ENCODE data around the gene ACP2.
"Not testable (repeated sequence)": the region's sequence is repeated elsewhere in the genome, so short reads cannot be mapped to it uniquely, and the experiment has no call there.

ACP2 gene

DNA sequence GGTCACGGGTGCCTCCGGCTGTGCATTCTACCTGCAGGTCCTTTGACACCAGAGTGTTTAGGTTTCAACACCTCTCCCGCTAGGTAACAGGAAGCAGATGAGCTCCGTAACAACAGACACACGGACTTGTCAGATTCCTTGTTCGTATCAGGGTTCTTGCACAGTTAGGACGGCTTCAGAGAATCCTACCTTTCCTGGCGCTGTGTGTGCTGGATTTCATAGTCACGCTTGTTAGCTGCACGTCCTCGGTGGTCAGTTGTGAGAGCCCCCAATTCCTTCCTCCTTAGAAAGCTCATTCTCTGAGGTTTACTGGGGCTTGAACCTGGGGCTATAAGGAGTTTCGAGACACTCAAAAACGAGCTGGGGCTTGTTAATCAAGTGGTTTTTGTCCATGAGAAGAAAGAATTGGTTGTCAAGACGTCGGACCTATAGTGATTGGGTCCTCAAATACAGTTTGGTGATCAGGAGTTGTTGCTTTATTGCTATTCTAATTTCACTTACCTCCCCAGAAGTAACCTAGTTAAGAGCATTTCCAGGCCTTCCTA is 33.2 kb downstream of the ACP2 start:
- TF ChIP-seq ZFX (IDR thresholded peaks at IDR 0.05; ENCODE audit: borderline replicate concordance) = no peak
- TF ChIP-seq, protein P1, sequence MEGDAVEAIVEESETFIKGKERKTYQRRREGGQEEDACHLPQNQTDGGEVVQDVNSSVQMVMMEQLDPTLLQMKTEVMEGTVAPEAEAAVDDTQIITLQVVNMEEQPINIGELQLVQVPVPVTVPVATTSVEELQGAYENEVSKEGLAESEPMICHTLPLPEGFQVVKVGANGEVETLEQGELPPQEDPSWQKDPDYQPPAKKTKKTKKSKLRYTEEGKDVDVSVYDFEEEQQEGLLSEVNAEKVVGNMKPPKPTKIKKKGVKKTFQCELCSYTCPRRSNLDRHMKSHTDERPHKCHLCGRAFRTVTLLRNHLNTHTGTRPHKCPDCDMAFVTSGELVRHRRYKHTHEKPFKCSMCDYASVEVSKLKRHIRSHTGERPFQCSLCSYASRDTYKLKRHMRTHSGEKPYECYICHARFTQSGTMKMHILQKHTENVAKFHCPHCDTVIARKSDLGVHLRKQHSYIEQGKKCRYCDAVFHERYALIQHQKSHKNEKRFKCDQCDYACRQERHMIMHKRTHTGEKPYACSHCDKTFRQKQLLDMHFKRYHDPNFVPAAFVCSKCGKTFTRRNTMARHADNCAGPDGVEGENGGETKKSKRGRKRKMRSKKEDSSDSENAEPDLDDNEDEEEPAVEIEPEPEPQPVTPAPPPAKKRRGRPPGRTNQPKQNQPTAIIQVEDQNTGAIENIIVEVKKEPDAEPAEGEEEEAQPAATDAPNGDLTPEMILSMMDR (IDR thresholded peaks at IDR 0.05) = no peak
- peak overlapping the region; percentile 96 for H3K27ac ChIP-seq

DNA sequence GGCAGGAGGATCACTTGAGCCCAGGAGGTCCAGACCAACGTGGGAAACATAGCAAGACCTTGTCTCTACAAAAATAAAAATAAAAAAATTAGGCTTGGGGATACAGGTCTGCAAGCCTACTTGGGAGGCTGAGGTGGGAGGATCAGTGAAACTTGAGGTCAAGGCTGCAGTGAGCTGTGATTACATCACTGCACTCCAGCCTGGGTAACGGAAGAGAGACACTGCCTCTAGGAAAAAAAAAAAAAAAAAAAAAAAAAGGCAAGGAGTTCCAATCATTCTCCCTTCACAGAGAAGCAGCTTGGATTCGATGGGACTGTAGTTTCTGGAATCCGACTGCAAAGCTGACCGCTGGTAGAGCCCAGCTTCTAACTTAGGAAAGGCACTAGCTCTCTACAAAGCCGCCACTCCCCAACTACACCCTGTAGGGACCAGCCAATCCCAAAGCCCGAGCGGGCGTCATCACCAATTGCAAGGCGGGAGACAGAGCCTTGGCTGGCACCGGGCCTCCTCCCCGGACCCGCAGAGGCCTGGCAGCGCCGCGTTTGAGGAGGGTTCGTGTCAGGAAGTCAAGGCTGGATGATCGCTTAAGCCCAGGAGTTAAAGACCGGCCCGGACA is 34.6 kb downstream of the ACP2 start:
- no peak for TF ChIP-seq ZFX (IDR thresholded peaks at IDR 0.05; ENCODE audit: borderline replicate concordance)
- TF ChIP-seq, protein P1 (IDR thresholded peaks at IDR 0.05) = no peak
- H3K27ac ChIP-seq = peak overlapping the region; percentile 96

GRCh38 chr11:47212938-47213337 is 35.7 kb downstream of the ACP2 start:
- no peak for TF ChIP-seq ZFX (IDR thresholded peaks at IDR 0.05; ENCODE audit: borderline replicate concordance)
- TF ChIP-seq, protein P1 (IDR thresholded peaks at IDR 0.05) = no peak
- peak overlapping the region; percentile 96 for H3K27ac ChIP-seq

- H3K27ac ChIP-seq = no peak overlapping the region
- no peak for TF ChIP-seq ZFX (IDR thresholded peaks at IDR 0.05; ENCODE audit: borderline replicate concordance)
- TF ChIP-seq, protein P1 (IDR thresholded peaks at IDR 0.05) = no peak
Observed at GRCh38 chr11:47208628-47209027, 40.0 kb downstream of the ACP2 start.

GRCh38 chr11:47208008-47208552 is 40.5 kb downstream of the ACP2 start:
- not testable (repeated sequence) for H3K27ac ChIP-seq

GRCh38 chr11:47207459-47207858 is 41.2 kb downstream of the ACP2 start:
- TF ChIP-seq ZFX (IDR thresholded peaks at IDR 0.05; ENCODE audit: borderline replicate concordance) = no peak
- TF ChIP-seq, protein P1 (IDR thresholded peaks at IDR 0.05) = no peak
- no peak overlapping the region for H3K27ac ChIP-seq

- H3K27ac ChIP-seq = not testable (repeated sequence)
Observed at GRCh38 chr11:47206577-47206976, 42.0 kb downstream of the ACP2 start.

DNA sequence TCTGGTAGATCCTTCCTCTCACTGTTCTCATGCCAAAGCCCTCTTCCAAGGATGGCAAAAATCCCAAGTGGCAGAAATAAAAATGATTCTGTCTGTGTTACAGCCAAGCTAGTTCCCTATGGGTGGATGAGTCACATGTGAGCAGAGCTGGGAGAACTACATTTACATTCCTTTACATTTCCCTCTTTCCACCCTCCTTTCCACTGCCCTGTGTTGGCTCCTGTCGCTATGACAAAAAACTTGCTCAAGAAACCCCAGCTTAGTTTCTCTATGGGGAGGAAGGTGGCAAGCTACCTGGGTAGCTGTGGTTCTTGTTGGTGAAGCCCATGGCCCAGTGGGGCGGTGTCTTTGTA is 44.0 kb downstream of the ACP2 start:
- no peak overlapping the region for H3K27ac ChIP-seq
- TF ChIP-seq, protein P1 (IDR thresholded peaks at IDR 0.05) = no peak
- no peak for TF ChIP-seq ZFX (IDR thresholded peaks at IDR 0.05; ENCODE audit: borderline replicate concordance)

All from 22Rv1 (cell line).